Right cardiac atrium (tissue), 5 donors: ENCODE data around the gene CDKL4. TPM values are rescaled to one million over a fixed set of nuclear protein-coding genes. Genes with fewer than 3 reads are reported as not detected.

Experiments used
- ATAC-seq, 2 donors: fragments of 200-7000 bp; cut with Tn5 transposase; one replicate each; pipeline versions ENCODE4 v1.8.0 to v1.9.1; 2020; ENCODE audit warnings: moderate library complexity in 2 of 2, mild to moderate bottlenecking in 1 of 2
- DNase-seq, 3 donors: peaks; one replicate each; pipeline ENCODE4 v3.0.0-alpha.2; 2020
- H3K27ac ChIP-seq: one replicate; pipeline ENCODE4 v1.5.1; 2013; ENCODE audit warnings: mild to moderate bottlenecking, low read length, control low read depth, moderate library complexity
- H3K27me3 ChIP-seq: one replicate; pipeline ENCODE4 v1.6.1; 2013; ENCODE audit not compliant: control insufficient read depth, insufficient read depth
- H3K4me1 ChIP-seq: one replicate; pipeline ENCODE4 v1.6.1; 2013; ENCODE audit warnings: low read length; ENCODE audit not compliant: control insufficient read depth, insufficient read depth
- H3K4me3 ChIP-seq: one replicate; pipeline ENCODE4 v1.5.1; 2013; ENCODE audit warnings: low read length, control low read depth
- H3K9me3 ChIP-seq: one replicate; pipeline ENCODE4 v1.6.1; 2013; ENCODE audit warnings: low read length; ENCODE audit not compliant: control insufficient read depth
- WGBS: extraction: QIAGEN DNeasy Blood & Tissue Kit; methylation state at CpG from one replicate; pipeline ENCODE4 v1.1.7; 2013; 5-methylcytosine and 5-hydroxymethylcytosine counted together
- intact Hi-C, 4 donors: fragments of 100-400 bp; cut with DNase I; formaldehyde crosslinking; loops; one replicate each; pipeline versions ENCODE4 v1.11.0 to v1.14.0; 2022 to 2023
- long read RNA-seq, 4 donors: library from polyadenylated mRNA; unstranded; transcript quantifications; one replicate each; pipeline ENCODE4 v2.0.0, GENCODE V29; 2020 to 2021
- polyA plus RNA-seq: library from polyadenylated mRNA; stranded (reverse); fragments of 200-250 nt; gene quantifications from one replicate; pipeline ENCODE4 v1.2.3, GENCODE V29; 2013
- total RNA-seq, 4 donors: library from RNA; stranded (reverse); fragmentation: NEBNext Ultra II Directional; extraction: Animal tissue kit (Norgen Biotek cat#: 25700); gene quantifications; one replicate each; pipeline ENCODE4 v1.2.1, GENCODE V29; 2021
- donor health status: healthy with polysubstance abuse.
- donor health status: DM: no; HTN: yes; CAD: no.
- donor health status: DM: no; HTN: no; CAD: no.
- donor health status: DM: no; HTN: yes; CAD: no; lungs with severe emphysema.
- donor health status: DM: yes; HTN: yes; CAD: no.

The CDKL4 gene
- total RNA-seq (1 to 10 TPM in 3 of 4 donors, under 1 TPM in 1; 0.91 to 2.2 (median 1.2) TPM), polyA plus RNA-seq (0.05 TPM)
- long read RNA-seq, donor 1, result 0 reads
- long read RNA-seq, donor 2, partial matches to known transcripts, result 0 of 1 reads
- long read RNA-seq, donor 2, other reads (novel, unspliced or antisense), result 1 of 1 reads
- long read RNA-seq, donor 3, result 0 reads
- long read RNA-seq, donor 4, result 0 reads

- H3K4me1 ChIP-seq, result no peaks in the 10 kb centered on the region
- no peaks in the 10 kb centered on the region for H3K9me3 ChIP-seq
- WGBS, result 67% methylated on average over 58 of the region's 58 CpGs
- H3K4me3 ChIP-seq, result no peak within 1 kb of the TSS
- intact Hi-C loops, result no loop called here
- peak; percentile 21 to 69 (median 64) for DNase-seq
- peak; percentile 73 to 75 for ATAC-seq
- no peaks in the 10 kb centered on the region for H3K27me3 ChIP-seq
- no peak within 1 kb of the TSS for H3K27ac ChIP-seq
These were observed at the start of gene CDKL4 for GRCh38 chr2:39243469-39244123. Gene CDKL4, minus strand, starts transcription at chr2:39243970.

GRCh38 chr2:39290433-39290832, 46.7 kb upstream of the CDKL4 start:
- Histone ChIP-seq H3K4me1 (no peaks in the 10 kb centered on the region), H3K4me3 (no peak overlapping the region), H3K27me3 (no peaks in the 10 kb centered on the region), H3K27ac (no peak overlapping the region), H3K9me3 (no peaks in the 10 kb centered on the region)
- intact Hi-C loops, result no loop called here
- 95% methylated on average over 6 of the region's 6 CpGs for WGBS
- ATAC-seq (no peak), DNase-seq (no peak)

GRCh38 chr2:39289609-39290008, 45.8 kb upstream of the CDKL4 start:
- no peak overlapping the region for H3K27ac ChIP-seq
- intact Hi-C loops, result no loop called here
- ATAC-seq, result no peak

GRCh38 chr2:39283561-39283960, 39.8 kb upstream of the CDKL4 start:
- Histone ChIP-seq H3K4me1 (no peaks in the 10 kb centered on the region), H3K27me3 (no peaks in the 10 kb centered on the region), H3K27ac (no peak overlapping the region), H3K4me3 (no peak overlapping the region), H3K9me3 (no peaks in the 10 kb centered on the region)
- DNase-seq (no peak), ATAC-seq (no peak)
- intact Hi-C loops, result no loop called here
- 80% methylated on average over 1 of the region's 1 CpG for WGBS

More at GRCh38 chr2:39289609-39290008, 45.8 kb upstream of the CDKL4 start:
- Histone ChIP-seq H3K9me3 (no peaks in the 10 kb centered on the region), H3K27me3 (no peaks in the 10 kb centered on the region), H3K4me1 (no peaks in the 10 kb centered on the region), H3K4me3 (no peak overlapping the region)
- no peak for DNase-seq

GRCh38 chr2:39281391-39281790, 37.6 kb upstream of the CDKL4 start:
- intact Hi-C loops, result no loop called here
- Histone ChIP-seq H3K27ac (no peak overlapping the region), H3K4me3 (no peak overlapping the region), H3K4me1 (no peaks in the 10 kb centered on the region), H3K9me3 (no peaks in the 10 kb centered on the region), H3K27me3 (no peaks in the 10 kb centered on the region)
- DNase-seq (no peak), ATAC-seq (no peak)
- 94% methylated on average over 3 of the region's 3 CpGs for WGBS

GRCh38 chr2:39275016-39275415, 31.2 kb upstream of the CDKL4 start:
- 88% methylated on average over 1 of the region's 1 CpG for WGBS
- Histone ChIP-seq H3K4me3 (no peak overlapping the region), H3K4me1 (no peaks in the 10 kb centered on the region), H3K27ac (no peak overlapping the region), H3K27me3 (no peaks in the 10 kb centered on the region), H3K9me3 (no peaks in the 10 kb centered on the region)
- DNase-seq, result no peak
- intact Hi-C loops, result no loop called here
- no peak for ATAC-seq

- Histone ChIP-seq H3K4me1 (no peaks in the 10 kb centered on the region), H3K27me3 (no peaks in the 10 kb centered on the region), H3K4me3 (no peak overlapping the region), H3K9me3 (no peaks in the 10 kb centered on the region), H3K27ac (no peak overlapping the region)
- ATAC-seq, result no peak
- 81% methylated on average over 3 of the region's 3 CpGs for WGBS
- intact Hi-C loops, result no loop called here
- DNase-seq, result no peak
These were observed 26.2 kb upstream of the CDKL4 start for GRCh38 chr2:39269941-39270340.

- no peaks in the 10 kb centered on the region for H3K9me3 ChIP-seq
- 89% methylated on average over 3 of the region's 3 CpGs for WGBS
- intact Hi-C loops, result no loop called here
- DNase-seq (no peak), ATAC-seq (no peak)
- H3K4me3 ChIP-seq, result no peak overlapping the region
- H3K4me1 ChIP-seq, result no peaks in the 10 kb centered on the region
- no peak overlapping the region for H3K27ac ChIP-seq
- no peaks in the 10 kb centered on the region for H3K27me3 ChIP-seq
These were observed 23.2 kb upstream of the CDKL4 start for GRCh38 chr2:39266916-39267434.

- intact Hi-C loops, result no loop called here
- Histone ChIP-seq H3K9me3 (no peaks in the 10 kb centered on the region), H3K27ac (no peak overlapping the region), H3K4me1 (no peaks in the 10 kb centered on the region), H3K27me3 (no peaks in the 10 kb centered on the region), H3K4me3 (no peak overlapping the region)
- ATAC-seq (no peak), DNase-seq (no peak)
- WGBS, result 80% methylated on average over 3 of the region's 3 CpGs
These were observed 22.5 kb upstream of the CDKL4 start for GRCh38 chr2:39266139-39266805.

- Histone ChIP-seq H3K27me3 (no peaks in the 10 kb centered on the region), H3K4me3 (no peak overlapping the region), H3K9me3 (no peaks in the 10 kb centered on the region), H3K4me1 (no peaks in the 10 kb centered on the region), H3K27ac (no peak overlapping the region)
- DNase-seq (no peak), ATAC-seq (no peak)
- 90% methylated on average over 2 of the region's 2 CpGs for WGBS
- intact Hi-C loops, result no loop called here
These were observed 21.5 kb upstream of the CDKL4 start for GRCh38 chr2:39265315-39265714.

GRCh38 chr2:39264733-39265132, 21.0 kb upstream of the CDKL4 start:
- ATAC-seq (no peak), DNase-seq (no peak)
- no peak overlapping the region for H3K4me3 ChIP-seq
- no peak overlapping the region for H3K27ac ChIP-seq
- no peaks in the 10 kb centered on the region for H3K4me1 ChIP-seq
- intact Hi-C loops, result no loop called here
- no peaks in the 10 kb centered on the region for H3K27me3 ChIP-seq
- H3K9me3 ChIP-seq, result no peaks in the 10 kb centered on the region
- WGBS, result 95% methylated on average over 1 of the region's 1 CpG
